Left colon (tissue), 2 donors: ENCODE data around the gene HEPN1. TPM values are rescaled to one million over a fixed set of nuclear protein-coding genes. Genes with fewer than 3 reads are reported as not detected.
A peak's percentile ranks its signal among the peaks of the same experiment; 100 is the strongest.
"Not testable (repeated sequence)": the region's sequence is repeated elsewhere in the genome, so short reads cannot be mapped to it uniquely, and the experiment has no call there.

Source experiments
- ATAC-seq: fragments of 200-7000 bp; cut with Tn5 transposase; one replicate; pipeline ENCODE4 v1.9.1; 2020; ENCODE audit warnings: mild to moderate bottlenecking, moderate library complexity
- DNase-seq, 2 donors: peaks; one replicate each; pipeline ENCODE4 v3.0.0-alpha.2; 2020
- intact Hi-C, 2 donors: fragments of 100-400 bp; cut with DNase I in 1 of 2; cut with micrococcal nuclease in 1 of 2; formaldehyde crosslinking; loops; one replicate each; pipeline versions ENCODE4 v1.11.2 to v1.14.0; 2022; cut with DNase I, micrococcal nuclease
- total RNA-seq, 2 donors: library from RNA; stranded (reverse); fragmentation: NEBNext Ultra II Directional; extraction: Animal tissue kit (Norgen Biotek cat#: 25700); gene quantifications; one replicate each; pipeline ENCODE4 v1.2.1, GENCODE V29; 2021
- donor health status: DM: no; HTN: no; CAD: no.
- donor health status: DM: yes; HTN: yes; CAD: no.

HEPN1 gene
- total RNA-seq, 2 donors from 2014 or later: not detected

GRCh38 chr11:124961972-124962609 lies 43.0 kb downstream of the HEPN1 start:
- no peak for DNase-seq
- intact Hi-C loops: no loop called here
- ATAC-seq: peak; percentile 89

GRCh38 chr11:124968197-124968596 lies 49.1 kb downstream of the HEPN1 start:
- ATAC-seq: not testable (repeated sequence)

More at GRCh38 chr11:124968197-124968596, 49.1 kb downstream of the HEPN1 start:
- DNase-seq, intact Hi-C loops: not testable (repeated sequence)

Other genes starting within 250 kb of the HEPN1 start
- 100 to 1,000 TPM; 207 to 293 TPM for gene SIAE, start 245.5 kb upstream of the HEPN1 start, total RNA-seq
- 1 to 10 TPM; 7.4 to 8.7 TPM for gene SPA17, start 245.3 kb upstream of the HEPN1 start, total RNA-seq
- gene NRGN, start 179.3 kb upstream of the HEPN1 start, total RNA-seq: 1 to 10 TPM; 1.8 to 2.5 TPM
- gene VSIG2, start 167.0 kb upstream of the HEPN1 start, total RNA-seq: 100 to 1,000 TPM; 176 to 228 TPM
- 1 to 10 TPM; 8.6 to 9.6 TPM for gene ESAM, start 157.0 kb upstream of the HEPN1 start, total RNA-seq
- gene MSANTD2, start 118.8 kb upstream of the HEPN1 start, total RNA-seq: 1 to 10 TPM; 7.3 to 9.0 TPM
- gene ROBO3, start 53.8 kb upstream of the HEPN1 start, total RNA-seq: 10 to 100 TPM in 1 of 2 donors, 1 to 10 TPM in 1; 9.2 to 12.0 TPM
- 1 to 10 TPM; 4.3 to 4.8 TPM for gene ROBO4, start 21.4 kb upstream of the HEPN1 start, total RNA-seq
- gene HEPACAM, start 16.8 kb downstream of the HEPN1 start, total RNA-seq: under 1 TPM in 1 of 2 donors, not detected in 1; 0.14 TPM
- 1 to 10 TPM in 1 of 2 donors, under 1 TPM in 1; 0.53 to 1.2 TPM for gene CCDC15, start 35.0 kb downstream of the HEPN1 start, total RNA-seq
- 10 to 100 TPM in 1 of 2 donors, 1 to 10 TPM in 1; 6.3 to 25.8 TPM for gene SLC37A2, start 144.1 kb downstream of the HEPN1 start, total RNA-seq
- 10 to 100 TPM; 11.3 to 13.3 TPM for gene TMEM218, start 192.4 kb downstream of the HEPN1 start, total RNA-seq
- 1 to 10 TPM in 1 of 2 donors, under 1 TPM in 1; 0.49 to 1.5 TPM for gene PKNOX2, start 245.5 kb downstream of the HEPN1 start, total RNA-seq